ENCODE data around the gene LYPLAL1. TPM values are rescaled to one million over a fixed set of nuclear protein-coding genes. Genes with fewer than 3 reads are reported as not detected.

LYPLAL1 gene
- total RNA-seq, 1 donor from 2014 or later = 85.8 TPM

DNA sequence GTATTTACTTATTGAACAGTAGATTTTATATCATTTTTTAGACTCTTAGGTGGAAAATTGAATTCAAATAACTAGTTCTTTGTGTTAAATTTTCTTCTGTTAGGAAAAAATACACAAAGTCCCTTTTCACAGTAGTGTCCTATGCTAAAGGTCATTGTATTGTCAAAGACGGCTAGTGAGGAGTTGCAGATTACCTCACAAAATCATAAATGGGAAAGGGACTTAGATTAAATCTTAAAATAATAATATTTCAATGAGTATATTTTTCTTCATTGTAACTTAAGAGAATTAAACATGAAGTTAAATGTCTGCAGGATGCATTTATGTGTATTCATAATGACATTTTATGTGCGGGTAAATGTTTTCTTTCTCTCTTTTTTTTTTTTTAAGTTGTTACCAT, 32.7 kb downstream of the LYPLAL1 start:
- peaks cover 8% of the 10 kb centered on the region for H3K4me1 ChIP-seq
- intact Hi-C loops (cut with micrococcal nuclease) = loop anchor here (10.0 kb wide), 1 partner anchor 608 kb away; no protein-coding TSS in a partner anchor

DNA sequence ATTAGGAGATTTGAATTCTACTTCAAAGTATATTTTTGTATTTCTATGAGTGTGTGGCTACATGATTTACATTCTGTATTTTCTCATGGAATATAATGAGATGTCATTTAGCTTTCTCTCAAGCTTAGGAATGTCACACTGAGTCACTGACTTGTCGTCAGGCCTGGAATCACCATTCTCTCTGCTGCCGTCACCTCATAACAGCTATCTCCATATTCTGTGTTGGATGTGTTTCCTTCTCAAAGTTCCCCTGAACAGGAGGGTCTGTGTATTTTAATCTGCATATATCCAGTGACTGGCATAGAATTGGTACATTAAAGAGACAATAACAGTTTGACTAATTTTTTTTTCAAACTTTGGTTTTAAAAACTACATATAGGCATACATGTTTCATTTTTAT, 35.9 kb downstream of the LYPLAL1 start:
- DNase-seq = no peak
- Histone ChIP-seq H3K27ac (replicated peaks) (no peak overlapping the region), H3K4me1 (peaks cover 1% of the 10 kb centered on the region), H3K4me3 (no peak overlapping the region), H3K9me3 (replicated peaks) (no peaks in the 10 kb centered on the region), H3K27me3 (ENCODE audit: low read depth) (no peaks in the 10 kb centered on the region), H3K36me3 (peaks cover 21% of the 10 kb centered on the region)
- intact Hi-C loops (cut with micrococcal nuclease) = loop anchor here (10.0 kb wide), 1 partner anchor 605 kb away; no protein-coding TSS in a partner anchor
- TF ChIP-seq, protein P1, sequence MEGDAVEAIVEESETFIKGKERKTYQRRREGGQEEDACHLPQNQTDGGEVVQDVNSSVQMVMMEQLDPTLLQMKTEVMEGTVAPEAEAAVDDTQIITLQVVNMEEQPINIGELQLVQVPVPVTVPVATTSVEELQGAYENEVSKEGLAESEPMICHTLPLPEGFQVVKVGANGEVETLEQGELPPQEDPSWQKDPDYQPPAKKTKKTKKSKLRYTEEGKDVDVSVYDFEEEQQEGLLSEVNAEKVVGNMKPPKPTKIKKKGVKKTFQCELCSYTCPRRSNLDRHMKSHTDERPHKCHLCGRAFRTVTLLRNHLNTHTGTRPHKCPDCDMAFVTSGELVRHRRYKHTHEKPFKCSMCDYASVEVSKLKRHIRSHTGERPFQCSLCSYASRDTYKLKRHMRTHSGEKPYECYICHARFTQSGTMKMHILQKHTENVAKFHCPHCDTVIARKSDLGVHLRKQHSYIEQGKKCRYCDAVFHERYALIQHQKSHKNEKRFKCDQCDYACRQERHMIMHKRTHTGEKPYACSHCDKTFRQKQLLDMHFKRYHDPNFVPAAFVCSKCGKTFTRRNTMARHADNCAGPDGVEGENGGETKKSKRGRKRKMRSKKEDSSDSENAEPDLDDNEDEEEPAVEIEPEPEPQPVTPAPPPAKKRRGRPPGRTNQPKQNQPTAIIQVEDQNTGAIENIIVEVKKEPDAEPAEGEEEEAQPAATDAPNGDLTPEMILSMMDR (IDR thresholded peaks at IDR 0.05; ENCODE audit: borderline replicate concordance) = no peak

More for the DNA sequence above, 32.7 kb downstream of the LYPLAL1 start:
- no peak for DNase-seq
- no peak overlapping the region for H3K4me3 ChIP-seq
- TF ChIP-seq, protein P1 (IDR thresholded peaks at IDR 0.05; ENCODE audit: borderline replicate concordance) = no peak
- no peaks in the 10 kb centered on the region for H3K9me3 ChIP-seq (replicated peaks)
- no peak overlapping the region for H3K27ac ChIP-seq (replicated peaks)
- H3K36me3 ChIP-seq = peaks cover 10% of the 10 kb centered on the region
- H3K27me3 ChIP-seq (ENCODE audit: low read depth) = no peaks in the 10 kb centered on the region

DNA sequence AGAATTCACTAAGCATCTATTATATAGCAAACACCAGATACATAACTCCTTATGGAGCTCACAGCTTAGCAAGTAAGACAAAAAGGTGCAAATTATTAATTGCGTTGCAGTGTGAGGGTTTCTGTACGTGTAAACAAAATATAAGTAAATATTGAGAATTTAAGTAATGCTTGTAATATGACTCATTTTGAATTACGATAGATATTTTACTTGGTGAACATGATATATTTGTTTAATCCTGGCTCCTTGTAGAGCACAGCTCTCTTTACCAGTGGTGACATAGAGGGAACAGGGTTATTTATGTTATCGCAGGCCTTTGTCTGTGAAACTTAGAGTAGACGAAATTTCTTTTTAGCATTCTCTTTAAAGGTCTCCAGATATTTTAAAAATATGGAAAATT, 36.4 kb downstream of the LYPLAL1 start:
- TF ChIP-seq, protein P1 (IDR thresholded peaks at IDR 0.05; ENCODE audit: borderline replicate concordance) = no peak
- Histone ChIP-seq H3K9me3 (replicated peaks) (no peaks in the 10 kb centered on the region), H3K27ac (replicated peaks) (no peak overlapping the region), H3K4me1 (no peaks in the 10 kb centered on the region), H3K36me3 (peaks cover 21% of the 10 kb centered on the region), H3K27me3 (ENCODE audit: low read depth) (no peaks in the 10 kb centered on the region), H3K4me3 (no peak overlapping the region)
- no peak for DNase-seq
- intact Hi-C loops (cut with micrococcal nuclease) = no loop called here

DNA sequence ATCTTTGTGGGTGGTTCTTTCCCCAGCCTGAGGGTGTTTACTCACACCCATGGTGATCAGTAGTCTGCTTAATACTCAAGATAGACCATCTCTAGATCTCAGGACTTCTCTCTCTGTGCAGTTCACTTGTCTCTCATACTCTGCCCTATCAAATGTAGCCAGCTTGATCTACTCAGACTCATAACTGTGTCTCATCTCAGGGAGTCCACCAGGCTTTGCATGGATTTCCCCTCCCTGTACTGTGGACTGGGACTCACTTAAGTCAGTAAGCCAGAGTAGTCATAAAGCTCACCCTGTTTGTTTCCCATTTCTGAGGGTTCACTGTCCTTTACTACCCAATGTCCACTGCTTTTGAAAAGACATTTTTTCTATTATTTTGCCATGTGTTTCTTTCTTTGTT, 41.8 kb downstream of the LYPLAL1 start:
- DNase-seq = no peak
- H3K4me1 ChIP-seq = no peaks in the 10 kb centered on the region
- H3K36me3 ChIP-seq = peaks cover 51% of the 10 kb centered on the region
- no peak overlapping the region for H3K4me3 ChIP-seq
- TF ChIP-seq, protein P1 (IDR thresholded peaks at IDR 0.05; ENCODE audit: borderline replicate concordance) = no peak
- intact Hi-C loops (cut with micrococcal nuclease) = no loop called here
- H3K27me3 ChIP-seq (ENCODE audit: low read depth) = no peaks in the 10 kb centered on the region
- H3K27ac ChIP-seq (replicated peaks) = no peak overlapping the region
- no peaks in the 10 kb centered on the region for H3K9me3 ChIP-seq (replicated peaks)

DNA sequence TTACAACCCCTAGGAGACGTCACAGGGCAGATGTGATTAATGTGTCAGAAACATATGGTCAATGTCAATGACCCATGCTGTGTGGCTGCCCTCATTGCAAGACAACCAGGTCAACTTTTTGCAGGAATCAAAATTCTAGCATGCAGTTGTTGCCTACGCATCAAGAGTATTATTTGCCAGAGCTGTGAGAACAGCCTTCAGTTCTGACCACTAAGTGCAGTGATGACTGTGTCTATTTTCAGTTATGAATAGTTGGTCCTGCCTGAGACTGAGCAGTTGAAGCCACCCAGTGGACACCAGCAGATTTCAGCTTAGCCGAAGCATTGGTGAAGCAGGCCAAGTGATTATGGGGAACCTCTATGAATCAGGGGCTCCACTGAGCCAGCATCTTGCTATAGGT, 47.3 kb downstream of the LYPLAL1 start:
- intact Hi-C loops (cut with micrococcal nuclease) = loop anchor here (10.0 kb wide), 1 partner anchor 344 kb away; no protein-coding TSS in a partner anchor
- Histone ChIP-seq H3K9me3 (replicated peaks) (no peaks in the 10 kb centered on the region), H3K27ac (replicated peaks) (no peak overlapping the region), H3K36me3 (peaks cover 24% of the 10 kb centered on the region), H3K27me3 (ENCODE audit: low read depth) (no peaks in the 10 kb centered on the region), H3K4me3 (no peak overlapping the region), H3K4me1 (peaks cover 5% of the 10 kb centered on the region)
- DNase-seq = no peak
- TF ChIP-seq, protein P1 (IDR thresholded peaks at IDR 0.05; ENCODE audit: borderline replicate concordance) = peak; percentile 40

Measured in left ventricle myocardium inferior (tissue), 1 donor.